GM19043 (cell line): ENCODE results near the gene NKAIN2.
"Not testable (repeated sequence)": the region's sequence is repeated elsewhere in the genome, so short reads cannot be mapped to it uniquely, and the experiment has no call there.

Source experiments
- ATAC-seq: cut with Tn5 transposase; IDR thresholded peaks from one replicate; pipeline ENCODE4 v1.9.1; 2021; ENCODE audit warnings: low read depth; ENCODE audit not compliant: unreplicated experiment

The NKAIN2 gene

DNA sequence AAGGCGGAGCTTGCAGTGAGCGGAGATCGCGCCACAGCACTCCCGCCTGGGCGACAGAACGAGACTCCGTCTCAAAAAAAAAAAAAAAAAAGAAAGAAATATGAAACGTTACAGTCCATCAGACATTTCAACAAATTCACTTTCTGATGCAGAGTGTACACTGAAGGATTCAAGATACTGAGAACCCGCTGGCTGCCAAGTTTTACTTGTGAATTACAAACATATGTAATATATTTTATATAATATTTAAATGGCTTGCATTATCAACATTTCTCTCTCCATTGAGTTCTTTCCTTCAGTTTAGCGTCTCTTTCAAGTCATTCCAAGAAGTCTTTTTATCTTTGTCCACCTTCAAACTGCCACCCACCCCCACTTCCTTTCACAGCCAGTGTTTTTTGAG lies 917.7 kb downstream of the NKAIN2 start:
- ATAC-seq, result no peak

DNA sequence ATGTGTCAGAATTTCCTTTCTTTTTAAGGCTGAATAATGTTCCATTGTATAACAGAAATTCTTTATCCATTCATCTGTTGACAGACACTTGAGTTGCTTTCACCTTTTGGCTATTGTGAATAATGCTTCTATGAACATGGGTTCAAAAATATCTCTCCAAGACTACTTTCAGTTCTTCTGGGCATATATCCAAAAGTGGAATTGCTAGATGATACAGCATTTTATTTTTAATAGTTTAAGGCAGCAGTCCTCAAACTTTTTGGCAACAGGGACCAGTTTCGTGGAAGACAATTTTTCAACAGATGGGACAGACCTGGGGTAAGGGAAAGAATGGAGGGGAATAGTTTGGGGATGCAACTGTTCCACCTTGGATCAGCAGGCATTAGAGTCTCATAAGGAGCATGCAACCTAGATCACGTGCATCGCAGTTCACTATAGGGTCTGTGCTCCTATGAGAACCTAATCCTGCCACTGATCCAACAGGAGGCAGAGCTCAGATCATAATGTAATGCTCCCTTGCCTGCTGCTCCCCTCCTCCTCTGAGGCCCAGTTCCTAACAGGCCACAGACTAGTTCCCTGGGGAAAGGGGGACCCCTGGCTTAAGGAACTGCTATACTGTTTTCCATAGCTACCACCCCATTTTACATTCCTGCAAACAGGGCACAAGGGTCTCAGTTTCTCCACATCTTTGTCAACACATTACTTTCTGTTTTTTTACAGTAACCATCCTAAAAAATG lies 918.6 kb downstream of the NKAIN2 start:
- ATAC-seq, result no peak

DNA sequence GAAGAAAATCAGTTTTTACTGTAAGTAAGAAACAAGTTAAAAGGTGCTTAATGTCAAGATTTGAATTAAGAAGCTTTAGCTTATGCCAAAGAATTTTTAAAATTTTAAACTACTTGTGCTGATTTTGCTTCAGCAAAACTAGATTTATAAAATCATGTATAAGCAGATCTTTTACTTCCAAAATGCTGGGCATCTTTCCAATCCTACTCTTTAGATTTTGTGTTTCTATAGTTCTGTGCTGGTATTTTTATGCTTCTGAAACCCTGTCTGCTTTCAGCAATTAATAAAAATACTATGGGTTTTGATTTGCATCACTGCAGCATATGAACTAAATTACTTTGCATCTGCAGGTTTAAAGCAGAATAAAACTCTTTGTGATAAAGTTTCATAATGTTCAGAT lies 920.0 kb downstream of the NKAIN2 start:
- ATAC-seq, result no peak

DNA sequence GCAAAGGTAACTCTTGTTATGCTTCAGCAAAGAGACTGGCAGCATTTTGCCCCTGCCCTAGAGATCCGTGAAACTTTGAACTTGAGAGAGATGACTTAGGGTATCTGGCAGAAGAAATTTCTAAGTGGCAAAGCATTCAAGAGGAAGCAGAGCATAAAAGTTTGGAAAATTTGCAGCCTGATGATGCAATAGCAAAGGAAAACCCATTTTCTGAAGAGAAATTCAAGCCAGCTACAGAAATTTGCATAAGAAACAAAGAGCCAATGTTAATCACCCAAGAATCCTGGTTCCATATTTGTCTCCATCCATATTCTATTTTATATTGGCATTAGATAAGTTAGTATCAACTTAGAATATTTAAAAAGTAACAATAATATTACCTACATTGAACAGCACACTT lies 934.1 kb downstream of the NKAIN2 start:
- ATAC-seq, result not testable (repeated sequence)

DNA sequence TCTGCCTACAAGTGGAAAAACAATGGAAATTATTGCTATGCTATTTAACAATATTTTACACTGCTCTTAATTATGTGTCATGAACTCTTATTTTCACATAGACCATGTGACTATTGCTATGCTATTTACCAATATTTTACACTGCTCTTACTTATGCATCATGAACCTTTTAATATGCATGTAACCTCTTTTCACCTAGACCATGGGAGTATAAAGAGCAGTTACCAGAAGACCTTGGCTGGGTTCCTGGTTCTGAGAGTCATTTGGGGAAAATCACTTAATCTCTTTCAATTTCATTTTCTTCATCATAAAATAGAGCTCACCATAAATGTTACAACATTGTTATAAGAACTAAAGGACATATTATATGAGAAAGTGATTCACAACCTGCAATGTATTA lies 934.8 kb downstream of the NKAIN2 start:
- ATAC-seq, result no peak

DNA sequence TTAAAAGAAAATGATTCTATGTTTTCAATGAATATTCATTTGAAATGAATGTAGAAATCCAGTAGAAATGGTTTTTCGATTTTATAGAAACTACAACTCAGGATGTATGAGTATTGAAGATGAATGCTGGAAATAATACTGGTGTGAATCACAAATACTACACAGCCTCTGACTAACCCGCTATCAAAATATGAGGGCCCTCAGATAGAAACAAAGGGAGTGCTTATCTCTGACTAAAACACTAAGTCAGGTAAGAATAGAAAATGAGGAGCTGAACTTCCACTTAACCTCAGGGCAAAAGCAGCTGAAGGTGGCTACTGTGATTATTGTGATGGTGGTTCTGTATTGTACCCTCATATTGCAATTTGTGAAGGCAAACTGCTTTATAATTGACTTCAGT lies 937.7 kb downstream of the NKAIN2 start:
- ATAC-seq, result no peak

DNA sequence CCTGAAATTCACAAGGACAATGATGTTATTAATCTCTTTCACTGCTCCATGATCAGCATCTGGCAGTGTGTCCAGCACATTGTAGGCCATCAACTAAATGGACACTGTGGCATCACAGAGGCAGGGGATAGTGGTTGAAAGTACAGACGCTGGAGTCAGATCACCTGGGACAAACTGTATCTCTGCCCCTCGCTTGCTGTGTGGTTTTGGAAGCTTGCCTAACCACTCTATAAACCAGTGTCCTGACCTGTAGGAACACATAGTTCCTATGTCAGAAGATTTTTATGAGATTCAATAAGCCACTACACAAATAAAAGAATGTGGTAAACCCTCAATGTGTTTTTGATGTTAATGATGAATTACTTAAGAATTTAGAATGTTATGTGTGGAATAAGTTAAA lies 939.3 kb downstream of the NKAIN2 start:
- ATAC-seq, result no peak

DNA sequence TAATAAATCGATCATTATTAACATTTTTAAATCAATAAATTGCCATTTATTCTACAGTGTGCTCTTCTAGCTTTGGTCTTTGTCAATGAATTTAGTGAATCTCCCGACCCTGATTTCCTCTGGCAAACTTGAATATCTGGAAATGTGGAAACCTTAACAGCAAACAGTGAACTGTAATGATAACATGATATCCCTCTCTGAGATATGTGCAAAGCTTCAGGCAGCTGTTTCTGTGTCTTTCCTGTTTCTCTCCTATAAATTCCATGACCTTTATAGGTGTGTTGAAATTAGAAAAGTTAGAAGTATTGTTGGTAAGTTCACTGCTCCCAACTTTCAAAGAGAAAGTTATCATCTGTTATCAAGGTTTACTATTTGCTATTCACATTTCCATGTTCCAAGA lies 939.8 kb downstream of the NKAIN2 start:
- no peak for ATAC-seq

DNA sequence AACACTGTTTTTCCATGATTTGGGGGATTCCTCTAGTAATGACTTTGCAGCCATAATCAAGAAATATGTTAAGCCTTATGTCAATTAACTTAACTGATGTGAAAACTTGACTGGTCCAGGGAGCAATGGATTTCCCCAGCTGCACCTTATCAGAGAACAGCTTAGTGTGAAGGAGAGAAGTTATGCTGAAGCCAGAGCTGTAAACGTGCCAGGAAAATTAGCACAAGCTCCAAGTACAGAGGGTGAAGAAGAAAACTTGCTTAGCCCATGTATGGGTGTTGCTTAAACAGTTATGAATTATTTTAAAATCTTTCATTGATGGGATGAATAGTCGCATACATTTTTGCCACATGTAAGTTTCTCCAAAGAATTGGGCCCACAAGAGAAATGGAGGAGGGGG lies 943.7 kb downstream of the NKAIN2 start:
- no peak for ATAC-seq

DNA sequence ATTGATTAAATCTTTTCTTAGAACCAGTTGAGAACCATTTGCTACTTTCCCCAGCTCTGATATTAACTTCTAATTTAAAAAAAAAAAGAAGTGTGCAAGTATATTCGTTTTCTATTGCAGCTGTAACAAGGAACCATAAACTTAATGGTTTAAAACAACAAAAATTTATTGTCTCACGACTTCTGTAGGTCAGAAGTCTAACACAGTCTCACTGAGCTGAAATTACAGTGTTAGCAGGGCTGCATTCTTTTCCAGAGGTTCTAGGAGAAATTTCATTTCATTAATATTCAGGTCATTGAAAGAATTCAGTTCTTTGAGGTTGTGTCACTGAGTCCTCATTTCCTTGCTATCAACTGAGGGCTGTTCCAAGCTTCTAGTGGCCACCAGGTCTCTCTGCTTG lies 945.1 kb downstream of the NKAIN2 start:
- no peak for ATAC-seq

DNA sequence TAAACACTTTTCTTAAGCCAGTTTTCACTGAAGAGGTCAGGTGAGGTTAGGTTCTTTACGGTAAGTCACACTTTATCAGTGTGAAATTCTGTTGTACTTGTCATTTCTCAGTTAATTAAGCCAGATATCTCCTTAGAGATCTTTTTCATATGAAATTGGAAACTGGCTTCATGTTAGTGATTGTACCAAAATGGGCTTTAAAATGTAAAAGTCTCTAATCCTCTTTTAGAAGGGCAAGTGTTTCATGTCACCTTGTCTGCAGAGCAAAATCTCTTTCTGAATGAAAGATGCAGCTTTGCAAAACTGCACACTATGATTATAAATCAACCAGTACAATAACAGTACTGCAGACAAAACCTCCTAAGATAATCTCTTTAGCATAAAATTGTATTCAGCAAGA lies 949.3 kb downstream of the NKAIN2 start:
- ATAC-seq, result no peak

DNA sequence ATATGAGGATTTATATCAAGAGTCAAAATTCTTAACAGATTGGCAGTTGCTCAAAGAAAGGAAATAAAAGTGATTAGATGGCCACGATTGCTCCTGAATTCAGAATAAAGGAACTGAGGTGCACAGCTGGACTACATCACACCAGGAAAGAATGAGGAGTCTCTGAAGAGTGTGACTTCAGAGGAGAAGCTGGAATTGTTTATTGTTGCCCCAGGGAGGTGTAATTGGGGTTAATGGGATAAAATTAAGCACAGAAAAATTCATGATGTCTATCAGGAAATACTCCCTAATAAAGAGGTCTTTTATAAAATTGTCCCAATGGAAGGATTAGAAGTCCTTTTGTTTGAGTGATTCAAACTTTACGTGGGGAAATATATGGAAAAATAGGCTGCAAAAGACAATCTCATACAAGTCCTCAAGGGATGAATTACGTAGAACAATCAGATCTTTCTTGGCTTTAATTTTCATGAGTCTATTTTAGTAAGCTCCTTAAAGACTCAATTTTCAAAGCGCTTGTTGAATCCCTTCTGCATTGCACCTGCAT lies 950.0 kb downstream of the NKAIN2 start:
- ATAC-seq, result no peak

DNA sequence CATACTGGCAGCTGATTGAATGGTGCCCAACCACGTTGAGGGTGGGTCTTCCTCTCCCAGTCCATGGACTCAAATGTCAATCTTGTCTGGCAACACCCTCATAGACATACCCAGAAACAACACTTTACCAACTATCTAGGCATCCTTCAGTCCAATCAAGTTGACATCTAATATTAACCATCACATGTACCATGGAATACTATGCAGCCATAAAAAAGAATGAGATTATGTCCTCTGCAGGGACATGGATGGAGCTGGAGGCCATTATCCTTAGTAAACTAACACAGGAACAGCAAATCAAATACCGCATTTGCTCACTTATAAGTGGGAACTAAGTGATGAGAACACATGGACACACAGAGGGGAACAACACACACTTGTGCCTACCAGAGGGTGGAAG lies 951.7 kb downstream of the NKAIN2 start:
- ATAC-seq, result no peak

DNA sequence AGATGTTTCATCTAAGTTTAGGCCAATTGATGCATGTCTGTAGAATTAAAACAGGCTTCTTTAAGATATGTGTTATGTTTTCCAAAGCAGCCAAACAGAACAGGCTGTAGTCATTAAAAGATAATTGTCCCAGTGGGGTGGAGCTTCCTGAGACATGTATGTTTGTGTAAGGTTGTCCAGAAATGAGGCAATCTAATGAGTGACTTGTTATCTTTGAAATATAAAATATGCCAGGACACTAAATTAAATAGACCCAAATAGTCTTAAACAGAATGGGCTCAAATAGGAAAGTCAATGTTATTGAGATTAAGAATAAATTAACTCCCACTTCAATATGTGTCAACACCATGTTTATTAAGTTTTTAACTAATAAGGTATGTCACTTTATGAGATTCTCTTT lies 953.9 kb downstream of the NKAIN2 start:
- ATAC-seq, result no peak

DNA sequence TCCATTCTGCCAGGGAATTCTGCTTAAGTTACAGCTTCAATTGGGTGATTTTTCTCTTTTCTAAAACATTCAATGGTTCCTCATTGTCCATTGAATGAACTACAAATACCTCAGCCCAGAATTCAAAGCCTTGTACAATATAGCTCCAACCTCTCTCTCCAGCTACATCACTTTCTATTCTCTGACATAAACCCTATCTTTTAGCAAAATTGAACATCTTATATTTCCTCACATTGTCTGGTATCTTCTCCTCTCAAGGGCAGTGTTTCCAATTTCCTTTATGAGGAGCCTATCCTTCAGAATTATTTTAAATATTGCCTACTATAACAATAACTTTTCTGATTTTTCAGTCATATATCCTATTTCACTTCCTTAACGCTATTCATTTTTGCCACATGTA lies 955.0 kb downstream of the NKAIN2 start:
- ATAC-seq, result no peak

DNA sequence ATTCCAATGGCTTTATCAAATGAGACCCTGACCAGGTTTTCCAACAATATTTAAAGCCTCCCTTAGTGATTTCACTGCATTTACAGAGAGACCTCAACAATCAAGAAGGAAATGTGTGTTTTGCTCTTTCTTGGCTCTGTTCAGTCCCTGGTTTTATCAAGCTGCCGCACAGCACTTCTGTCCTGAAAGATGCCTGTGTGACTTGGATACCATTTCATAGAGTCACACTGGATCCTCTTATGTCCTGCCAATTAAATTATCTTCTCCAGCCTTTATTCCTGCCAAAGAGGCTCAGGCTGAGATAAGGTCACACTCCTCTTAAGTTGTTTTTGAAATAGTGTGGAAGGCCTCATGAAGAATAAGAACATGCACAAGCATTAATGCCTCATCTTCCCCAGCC lies 961.6 kb downstream of the NKAIN2 start:
- ATAC-seq, result no peak

DNA sequence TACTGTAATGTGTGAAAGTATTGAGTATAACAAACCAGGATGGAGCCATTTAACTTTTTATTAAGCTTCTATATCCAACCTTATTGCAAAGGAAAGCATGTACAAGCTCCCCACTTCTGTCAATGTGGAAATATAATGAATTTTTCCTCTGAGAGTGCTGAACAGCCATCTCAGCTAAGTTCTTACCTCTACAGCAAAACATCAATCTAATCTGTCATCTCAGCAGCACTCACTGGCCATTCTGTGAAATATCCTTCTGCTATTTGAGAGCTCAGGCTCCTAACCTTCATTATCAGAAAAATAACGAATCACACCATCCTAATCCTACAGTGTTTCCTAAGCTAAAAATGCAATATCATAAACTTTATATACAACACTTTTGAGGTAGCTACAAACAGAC lies 964.6 kb downstream of the NKAIN2 start:
- no peak for ATAC-seq

DNA sequence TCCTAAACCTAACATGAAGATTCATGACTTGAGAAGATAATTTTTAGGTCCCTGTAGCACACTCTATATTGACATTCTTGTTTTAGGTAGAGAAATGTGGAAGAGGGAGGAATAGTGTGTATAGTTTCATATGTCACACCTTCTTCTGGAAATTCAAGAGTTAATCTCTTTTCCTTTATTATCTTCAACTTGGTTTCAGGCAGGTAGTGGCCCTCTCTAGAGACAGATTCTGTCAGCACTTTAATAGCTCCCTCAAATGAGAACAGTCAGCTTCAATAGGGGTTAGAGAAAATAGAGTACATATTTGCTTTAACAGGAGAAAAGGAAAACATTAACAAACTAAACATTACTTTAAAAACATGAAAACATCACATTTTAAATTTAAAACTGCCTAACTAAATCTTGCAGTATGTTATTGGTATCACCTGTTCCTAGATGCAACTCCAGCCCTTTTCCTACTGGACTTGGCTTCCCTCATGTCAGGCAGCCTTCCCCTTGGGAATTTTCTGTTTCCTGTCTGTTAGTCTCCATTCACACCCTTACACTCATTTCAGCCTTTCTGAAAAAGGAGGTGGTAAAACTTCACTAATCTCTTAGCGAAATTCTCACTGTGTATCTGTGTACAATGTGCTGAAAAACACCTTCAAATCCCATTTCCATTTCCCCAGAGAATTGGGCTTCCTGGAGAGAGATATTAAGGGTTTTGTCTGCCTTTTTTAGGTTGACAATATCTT lies 966.3 kb downstream of the NKAIN2 start:
- ATAC-seq, result no peak

DNA sequence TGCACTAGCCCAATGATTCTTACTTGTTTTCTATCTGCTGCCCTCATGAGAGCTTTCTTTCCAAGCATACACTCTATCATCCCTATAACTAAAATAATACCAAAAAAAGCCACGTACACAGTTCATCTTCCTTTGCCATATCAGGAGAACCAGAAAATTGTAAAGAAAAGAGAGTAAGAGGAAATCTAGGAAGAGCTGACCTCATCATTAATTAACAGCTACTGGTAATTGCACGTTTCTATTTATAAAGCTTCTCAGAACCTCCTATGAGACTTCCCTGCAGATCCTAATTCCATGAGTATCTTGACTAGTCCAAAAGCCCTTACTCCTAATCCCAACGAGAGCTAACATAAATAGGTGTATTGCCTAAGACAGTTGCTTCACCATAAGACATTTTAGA lies 967.1 kb downstream of the NKAIN2 start:
- no peak for ATAC-seq

DNA sequence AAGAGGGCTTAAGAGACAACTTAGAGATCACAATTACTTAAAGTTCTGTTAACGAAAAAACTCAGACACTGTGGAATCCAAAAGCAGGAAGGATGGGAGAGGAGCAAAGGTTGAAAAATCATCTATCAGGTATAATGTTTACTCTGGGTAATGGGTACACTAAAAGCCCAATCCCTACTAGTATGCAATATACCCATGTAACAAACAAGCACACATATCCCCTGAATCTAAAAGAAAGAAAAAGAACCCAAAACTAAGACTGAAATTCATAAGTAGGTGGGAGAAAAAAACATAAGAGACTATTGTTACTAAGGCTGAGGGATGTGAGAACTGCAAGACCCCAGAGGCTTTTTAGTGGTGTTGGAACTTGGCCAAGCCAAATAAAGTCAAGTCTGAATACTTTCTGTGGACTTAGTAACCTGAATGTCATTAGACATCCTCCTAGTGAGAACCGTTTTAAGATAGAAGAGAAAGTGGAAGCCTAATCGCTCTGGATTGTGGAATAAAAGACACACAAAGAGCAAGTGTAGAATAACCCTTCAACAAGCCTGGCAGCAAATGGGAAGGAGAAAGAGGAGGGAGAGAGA lies 969.2 kb downstream of the NKAIN2 start:
- no peak for ATAC-seq

DNA sequence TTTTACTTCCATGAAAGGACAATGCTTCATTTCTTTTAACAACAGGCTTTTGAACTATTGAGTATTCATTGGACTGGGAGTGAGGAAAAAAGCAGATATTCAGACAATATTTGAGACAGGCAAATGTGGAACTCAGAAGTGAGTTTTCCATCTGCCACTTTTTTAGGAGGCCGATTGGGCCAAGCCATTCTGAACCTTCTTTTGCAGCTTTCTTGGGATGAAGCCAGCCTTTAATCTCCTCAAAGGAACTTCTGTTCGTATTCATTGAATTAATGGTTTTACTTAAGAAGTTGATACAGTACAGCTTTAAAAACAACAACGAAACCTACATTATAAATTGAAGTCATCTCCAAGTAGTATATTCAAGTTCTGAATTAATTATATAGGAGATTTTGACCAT lies 971.5 kb downstream of the NKAIN2 start:
- no peak for ATAC-seq

DNA sequence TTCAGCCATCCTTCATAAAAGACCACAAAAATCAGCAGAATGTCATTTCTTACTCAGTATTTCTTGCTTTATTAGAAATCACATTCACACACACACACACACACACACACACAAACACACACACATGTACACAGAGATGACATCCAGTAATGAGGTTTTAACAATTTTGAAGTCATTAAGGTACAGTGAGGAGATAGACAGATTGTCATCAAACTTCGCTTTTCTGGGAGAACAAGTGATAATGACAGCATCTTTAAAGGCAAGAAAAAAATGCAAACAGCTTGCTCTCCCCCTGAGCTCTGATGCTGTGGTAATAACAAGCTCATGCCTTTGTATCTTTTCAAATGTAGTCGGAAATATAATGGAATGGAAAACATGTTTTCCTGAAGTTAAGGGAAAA lies 974.2 kb downstream of the NKAIN2 start:
- ATAC-seq, result no peak
